ENCODE data around the gene EXOC6B.

DNA sequence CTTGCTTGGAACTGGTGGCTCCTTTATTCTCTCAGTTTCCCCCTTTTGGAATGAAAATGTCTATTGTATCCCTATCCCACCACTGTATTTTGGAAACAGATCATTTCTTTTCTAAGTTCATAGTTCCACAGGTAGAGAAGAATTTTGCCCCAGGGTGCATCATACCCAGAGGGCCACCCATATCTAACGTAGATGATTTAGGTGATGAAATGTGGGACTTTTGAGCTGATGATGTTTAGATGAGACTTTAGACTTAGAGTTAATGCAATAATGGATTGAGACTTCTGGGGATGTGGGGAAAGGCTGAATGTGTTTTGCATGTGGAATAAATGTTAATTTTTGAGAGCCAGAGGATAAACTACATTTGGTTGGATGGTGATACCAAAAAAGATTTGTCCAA, 570.3 kb downstream of the EXOC6B start:
- TF ChIP-seq RUNX3 (IDR thresholded peaks at IDR 0.05; ENCODE audit: low read length) (no peak), JUND (IDR thresholded peaks at IDR 0.05; ENCODE audit: low read depth, low read length) (no peak), SIN3A (IDR thresholded peaks at IDR 0.05; ENCODE audit: low read depth, low read length) (no peak), MXI1 (IDR thresholded peaks at IDR 0.05; ENCODE audit: low read depth, low read length) (no peak), NRF1 (conservative IDR thresholded peaks at IDR 0.05; ENCODE audit: low read depth, low read length) (no peak), NR2F1 (conservative IDR thresholded peaks at IDR 0.05) (no peak), POLR2A (IDR thresholded peaks at IDR 0.05; ENCODE audit: low read depth, low read length) (no peak), SP1 (IDR thresholded peaks at IDR 0.05; ENCODE audit: low read depth, low read length) (no peak), KDM1A (IDR thresholded peaks at IDR 0.05; ENCODE audit: borderline replicate concordance) (no peak)
- TF ChIP-seq, protein P1, sequence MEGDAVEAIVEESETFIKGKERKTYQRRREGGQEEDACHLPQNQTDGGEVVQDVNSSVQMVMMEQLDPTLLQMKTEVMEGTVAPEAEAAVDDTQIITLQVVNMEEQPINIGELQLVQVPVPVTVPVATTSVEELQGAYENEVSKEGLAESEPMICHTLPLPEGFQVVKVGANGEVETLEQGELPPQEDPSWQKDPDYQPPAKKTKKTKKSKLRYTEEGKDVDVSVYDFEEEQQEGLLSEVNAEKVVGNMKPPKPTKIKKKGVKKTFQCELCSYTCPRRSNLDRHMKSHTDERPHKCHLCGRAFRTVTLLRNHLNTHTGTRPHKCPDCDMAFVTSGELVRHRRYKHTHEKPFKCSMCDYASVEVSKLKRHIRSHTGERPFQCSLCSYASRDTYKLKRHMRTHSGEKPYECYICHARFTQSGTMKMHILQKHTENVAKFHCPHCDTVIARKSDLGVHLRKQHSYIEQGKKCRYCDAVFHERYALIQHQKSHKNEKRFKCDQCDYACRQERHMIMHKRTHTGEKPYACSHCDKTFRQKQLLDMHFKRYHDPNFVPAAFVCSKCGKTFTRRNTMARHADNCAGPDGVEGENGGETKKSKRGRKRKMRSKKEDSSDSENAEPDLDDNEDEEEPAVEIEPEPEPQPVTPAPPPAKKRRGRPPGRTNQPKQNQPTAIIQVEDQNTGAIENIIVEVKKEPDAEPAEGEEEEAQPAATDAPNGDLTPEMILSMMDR (IDR thresholded peaks at IDR 0.05 in 2 of 3, conservative IDR thresholded peaks at IDR 0.05 in 1 of 3; ENCODE audit: control insufficient read depth in 2 of 3, extremely low read depth in 1 of 3, insufficient read depth in 1 of 3, low read depth in 3 of 3, low read length in 3 of 3) = no peak
- TF ChIP-seq, protein P2, sequence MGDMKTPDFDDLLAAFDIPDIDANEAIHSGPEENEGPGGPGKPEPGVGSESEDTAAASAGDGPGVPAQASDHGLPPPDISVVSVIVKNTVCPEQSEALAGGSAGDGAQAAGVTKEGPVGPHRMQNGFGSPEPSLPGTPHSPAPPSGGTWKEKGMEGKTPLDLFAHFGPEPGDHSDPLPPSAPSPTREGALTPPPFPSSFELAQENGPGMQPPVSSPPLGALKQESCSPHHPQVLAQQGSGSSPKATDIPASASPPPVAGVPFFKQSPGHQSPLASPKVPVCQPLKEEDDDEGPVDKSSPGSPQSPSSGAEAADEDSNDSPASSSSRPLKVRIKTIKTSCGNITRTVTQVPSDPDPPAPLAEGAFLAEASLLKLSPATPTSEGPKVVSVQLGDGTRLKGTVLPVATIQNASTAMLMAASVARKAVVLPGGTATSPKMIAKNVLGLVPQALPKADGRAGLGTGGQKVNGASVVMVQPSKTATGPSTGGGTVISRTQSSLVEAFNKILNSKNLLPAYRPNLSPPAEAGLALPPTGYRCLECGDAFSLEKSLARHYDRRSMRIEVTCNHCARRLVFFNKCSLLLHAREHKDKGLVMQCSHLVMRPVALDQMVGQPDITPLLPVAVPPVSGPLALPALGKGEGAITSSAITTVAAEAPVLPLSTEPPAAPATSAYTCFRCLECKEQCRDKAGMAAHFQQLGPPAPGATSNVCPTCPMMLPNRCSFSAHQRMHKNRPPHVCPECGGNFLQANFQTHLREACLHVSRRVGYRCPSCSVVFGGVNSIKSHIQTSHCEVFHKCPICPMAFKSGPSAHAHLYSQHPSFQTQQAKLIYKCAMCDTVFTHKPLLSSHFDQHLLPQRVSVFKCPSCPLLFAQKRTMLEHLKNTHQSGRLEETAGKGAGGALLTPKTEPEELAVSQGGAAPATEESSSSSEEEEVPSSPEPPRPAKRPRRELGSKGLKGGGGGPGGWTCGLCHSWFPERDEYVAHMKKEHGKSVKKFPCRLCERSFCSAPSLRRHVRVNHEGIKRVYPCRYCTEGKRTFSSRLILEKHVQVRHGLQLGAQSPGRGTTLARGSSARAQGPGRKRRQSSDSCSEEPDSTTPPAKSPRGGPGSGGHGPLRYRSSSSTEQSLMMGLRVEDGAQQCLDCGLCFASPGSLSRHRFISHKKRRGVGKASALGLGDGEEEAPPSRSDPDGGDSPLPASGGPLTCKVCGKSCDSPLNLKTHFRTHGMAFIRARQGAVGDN (IDR thresholded peaks at IDR 0.05) = no peak

Data from GM12878 (cell line).